ENCODE measurements around the gene SMYD3. TPM values are rescaled to one million over a fixed set of nuclear protein-coding genes. Genes with fewer than 3 reads are reported as not detected.

The SMYD3 gene
- total RNA-seq, 3 donors from 2014 or later (not counting 1 experiment from before 2014, with no cell fraction given): 43.6 to 48.0 (median 46.1) TPM

- Mint-ChIP-seq H3K4me3 (no peak overlapping the region), H3K27me3 (ENCODE audit: low read depth in 2 of 2) (no peaks in the 10 kb centered on the region), H3K9me3 (peaks cover 0 to 2% of the 10 kb centered on the region in 2 donors), H3K36me3 (no peaks in the 10 kb centered on the region), H3K27ac (no peak overlapping the region), H3K4me1 (no peaks in the 10 kb centered on the region)
- H3K27me3 ChIP-seq (ENCODE audit: control insufficient read depth, insufficient read depth, low read length): no peaks in the 10 kb centered on the region
- no peaks in the 10 kb centered on the region for H3K4me1 ChIP-seq (ENCODE audit: control insufficient read depth, insufficient read depth, low read length)
- H3K4me3 ChIP-seq (ENCODE audit: low read length): no peak overlapping the region
- no peak for DNase-seq
- no peaks in the 10 kb centered on the region for H3K9me3 ChIP-seq (ENCODE audit: control insufficient read depth, insufficient read depth, low read length)
- intact Hi-C loops (cut with micrococcal nuclease): no loop called here
- no peak overlapping the region for H3K27ac ChIP-seq (ENCODE audit: low read length)
- WGBS (ENCODE audit: insufficient coverage): 98% methylated on average over 7 of the region's 7 CpGs
- no peak for ATAC-seq
- no peak for TF ChIP-seq CTCF (IDR thresholded peaks at IDR 0.05)
- H3K36me3 ChIP-seq (ENCODE audit: control insufficient read depth, insufficient read depth, low read length): peaks cover 3% of the 10 kb centered on the region
Observed at GRCh38 chr1:245923215-245923614, 583.9 kb downstream of the SMYD3 start.

DNA sequence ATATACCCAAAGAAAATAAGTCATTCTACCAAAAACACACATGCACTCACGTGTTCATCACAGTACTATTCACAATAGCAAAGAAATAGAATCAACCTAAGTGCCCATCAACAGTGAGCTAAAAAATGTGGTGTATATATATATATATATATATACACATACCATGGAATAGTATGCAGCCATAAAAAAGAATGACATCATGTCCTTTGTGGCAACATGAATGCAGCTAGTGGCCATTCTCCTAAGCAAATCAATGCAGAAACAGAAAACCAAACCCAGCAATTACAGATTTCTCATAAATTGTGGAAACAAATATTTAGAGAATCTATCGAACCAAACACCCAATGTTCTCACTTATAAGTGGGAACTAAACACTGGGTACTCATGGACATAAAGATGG is 585.7 kb downstream of the SMYD3 start:
- no peak overlapping the region for H3K27ac Mint-ChIP-seq
- 100% methylated on average over 1 of the region's 2 CpGs for WGBS (ENCODE audit: insufficient coverage)
- no peak for TF ChIP-seq CTCF (IDR thresholded peaks at IDR 0.05)
- intact Hi-C loops (cut with micrococcal nuclease): no loop called here
- no peaks in the 10 kb centered on the region for H3K36me3 Mint-ChIP-seq
- no peaks in the 10 kb centered on the region for H3K4me1 Mint-ChIP-seq
- no peak overlapping the region for H3K4me3 Mint-ChIP-seq
- H3K27me3 Mint-ChIP-seq (ENCODE audit: low read depth in 2 of 2): no peaks in the 10 kb centered on the region
- DNase-seq (no peak), ATAC-seq (no peak)
- no peaks in the 10 kb centered on the region for H3K4me1 ChIP-seq (ENCODE audit: control insufficient read depth, insufficient read depth, low read length)
- peaks cover 2% of the 10 kb centered on the region for H3K36me3 ChIP-seq (ENCODE audit: control insufficient read depth, insufficient read depth, low read length)
- no peak overlapping the region for H3K27ac ChIP-seq (ENCODE audit: low read length)
- H3K27me3 ChIP-seq (ENCODE audit: control insufficient read depth, insufficient read depth, low read length): no peaks in the 10 kb centered on the region
- H3K4me3 ChIP-seq (ENCODE audit: low read length): no peak overlapping the region
- H3K9me3 Mint-ChIP-seq: peaks cover 0 to 2% of the 10 kb centered on the region in 2 donors
- no peaks in the 10 kb centered on the region for H3K9me3 ChIP-seq (ENCODE audit: control insufficient read depth, insufficient read depth, low read length)

- Mint-ChIP-seq H3K4me1 (peaks cover 0 to 6% of the 10 kb centered on the region in 2 donors), H3K9me3 (peaks cover 2 to 3% of the 10 kb centered on the region in 2 donors), H3K27ac (no peak overlapping the region), H3K4me3 (no peak overlapping the region), H3K27me3 (ENCODE audit: low read depth in 2 of 2) (no peaks in the 10 kb centered on the region), H3K36me3 (peaks cover 13% of the 10 kb centered on the region)
- TF ChIP-seq CTCF (IDR thresholded peaks at IDR 0.05): no peak
- 91% methylated on average over 6 of the region's 6 CpGs for WGBS (ENCODE audit: insufficient coverage)
- intact Hi-C loops (cut with micrococcal nuclease): no loop called here
- Histone ChIP-seq H3K27ac (ENCODE audit: low read length) (no peak overlapping the region), H3K36me3 (ENCODE audit: control insufficient read depth, insufficient read depth, low read length) (peaks cover 6% of the 10 kb centered on the region), H3K27me3 (ENCODE audit: control insufficient read depth, insufficient read depth, low read length) (no peaks in the 10 kb centered on the region), H3K4me1 (ENCODE audit: control insufficient read depth, insufficient read depth, low read length) (no peaks in the 10 kb centered on the region), H3K4me3 (ENCODE audit: low read length) (no peak overlapping the region), H3K9me3 (ENCODE audit: control insufficient read depth, insufficient read depth, low read length) (no peaks in the 10 kb centered on the region)
- ATAC-seq: no peak
- DNase-seq: no peak
Observed at GRCh38 chr1:245917403-245917802, 589.7 kb downstream of the SMYD3 start.

DNA sequence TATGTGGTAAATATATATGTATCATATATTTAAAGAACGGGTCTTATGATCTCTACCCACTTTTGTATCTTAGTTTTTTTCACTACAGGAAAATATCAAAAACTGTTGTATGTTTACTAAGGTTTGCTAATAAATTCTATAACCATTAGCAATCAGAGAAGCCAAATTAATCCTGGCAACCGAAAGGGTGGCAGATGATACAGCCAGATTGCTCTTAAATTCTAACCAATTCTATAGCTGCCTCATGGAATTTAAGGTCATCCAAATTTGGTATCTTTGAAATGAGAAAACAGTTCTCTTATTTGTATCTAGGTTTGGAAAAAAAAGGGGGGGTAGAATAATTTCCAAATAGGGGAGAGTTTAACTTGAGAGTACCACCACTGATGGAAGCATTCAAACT is 591.2 kb downstream of the SMYD3 start:
- intact Hi-C loops (cut with micrococcal nuclease): no loop called here
- TF ChIP-seq CTCF (IDR thresholded peaks at IDR 0.05): no peak
- Histone ChIP-seq H3K4me1 (ENCODE audit: control insufficient read depth, insufficient read depth, low read length) (no peaks in the 10 kb centered on the region), H3K36me3 (ENCODE audit: control insufficient read depth, insufficient read depth, low read length) (peaks cover 6% of the 10 kb centered on the region), H3K27ac (ENCODE audit: low read length) (no peak overlapping the region), H3K27me3 (ENCODE audit: control insufficient read depth, insufficient read depth, low read length) (no peaks in the 10 kb centered on the region), H3K4me3 (ENCODE audit: low read length) (no peak overlapping the region), H3K9me3 (ENCODE audit: control insufficient read depth, insufficient read depth, low read length) (no peaks in the 10 kb centered on the region)
- H3K4me3 Mint-ChIP-seq: no peak overlapping the region
- no peak for ATAC-seq
- H3K4me1 Mint-ChIP-seq: peaks cover 0 to 6% of the 10 kb centered on the region in 2 donors
- H3K9me3 Mint-ChIP-seq: peaks cover 2 to 3% of the 10 kb centered on the region in 2 donors
- no peaks in the 10 kb centered on the region for H3K27me3 Mint-ChIP-seq (ENCODE audit: low read depth in 2 of 2)
- H3K36me3 Mint-ChIP-seq: peaks cover 13% of the 10 kb centered on the region
- no peak overlapping the region for H3K27ac Mint-ChIP-seq
- 100% methylated on average over 1 of the region's 2 CpGs for WGBS (ENCODE audit: insufficient coverage)
- DNase-seq: no peak

Measured in natural killer cell (primary cell).